HepG2 (cell line): ENCODE results near the gene LBX2. TPM values are rescaled to one million over a fixed set of nuclear protein-coding genes. Genes with fewer than 3 reads are reported as not detected.

ENCODE experiments used
- ATM ChIP-seq: fragments of 450-650 bp; IDR thresholded peaks from 2 replicates; pipeline ENCODE4 v1.7.1; 2017; ENCODE audit warnings: mild to moderate bottlenecking, borderline replicate concordance
- BORCS8-MEF2B ChIP-seq: sonication (generic); formaldehyde crosslinking; IDR thresholded peaks from 2 replicates; pipeline ENCODE4 v1.8.0; 2022; ENCODE audit warnings: mild to moderate bottlenecking, missing genetic modification reagents
- BRCA1 ChIP-seq: sonication (generic); formaldehyde crosslinking; IDR thresholded peaks from 2 replicates; pipeline ENCODE4 v1.4.0; 2020; ENCODE audit warnings: missing genetic modification reagents
- DRAP1 ChIP-seq: IDR thresholded peaks from 2 replicates; pipeline ENCODE4 v1.6.1; 2016; ENCODE audit warnings: missing genetic modification reagents, missing compliant biosample characterization
- FOXK1 ChIP-seq: sonication (generic); formaldehyde crosslinking; IDR thresholded peaks from 2 replicates; pipeline ENCODE4 v1.4.0; 2020; ENCODE audit warnings: low read depth, missing genetic modification reagents, borderline replicate concordance
- GABPA ChIP-seq, 2 experiments: IDR thresholded peaks; 2 replicates each; pipeline ENCODE4 v1.6.1; 2011 to 2016; ENCODE audit warnings: low read depth in 2 of 2, low read length in 1 of 2, missing biosample characterization in 1 of 2, missing genetic modification characterization in 1 of 2
- GZF1 ChIP-seq: sonication (generic); formaldehyde crosslinking; IDR thresholded peaks from 2 replicates; pipeline ENCODE4 v1.5.1; 2020; ENCODE audit warnings: mild to moderate bottlenecking, missing genetic modification reagents
- JUN ChIP-seq: sonication (generic); formaldehyde crosslinking; IDR thresholded peaks from 2 replicates; pipeline ENCODE4 v1.4.0; 2020; ENCODE audit warnings: mild to moderate bottlenecking, missing genetic modification reagents
- MYC ChIP-seq: sonication (generic); formaldehyde crosslinking; IDR thresholded peaks from 2 replicates; pipeline ENCODE4 v1.9.0; 2021; ENCODE audit warnings: missing genetic modification reagents, borderline replicate concordance
- PBX2 ChIP-seq: IDR thresholded peaks from 2 replicates; pipeline ENCODE4 v1.6.1; 2016; ENCODE audit warnings: control low read depth
- REPIN1 ChIP-seq: sonication (generic); formaldehyde crosslinking; IDR thresholded peaks from 2 replicates; pipeline ENCODE4 v1.8.0; 2022; ENCODE audit warnings: missing genetic modification reagents, low read depth, mild to moderate bottlenecking, borderline replicate concordance
- SNAPC2 ChIP-seq: sonication (generic); formaldehyde crosslinking; IDR thresholded peaks from 2 replicates; pipeline ENCODE4 v1.8.1; 2022; ENCODE audit warnings: mild to moderate bottlenecking, missing genetic modification reagents
- TBX3 ChIP-seq: fragments of 450-650 bp; IDR thresholded peaks from 2 replicates; pipeline ENCODE4 v1.6.1; 2017; ENCODE audit warnings: antibody characterized with exemption, mild to moderate bottlenecking, inconsistent platforms, borderline replicate concordance
- YY1 ChIP-seq: IDR thresholded peaks from 2 replicates; pipeline ENCODE4 v1.6.1; 2011; ENCODE audit warnings: low read length, low read depth, moderate library complexity, mild to moderate bottlenecking; ENCODE audit not compliant: insufficient read depth, insufficient replicate concordance
- ZNF275 ChIP-seq: sonication (generic); formaldehyde crosslinking; IDR thresholded peaks from 2 replicates; pipeline ENCODE4 v1.8.0; 2022; ENCODE audit warnings: missing genetic modification reagents, mild to moderate bottlenecking, inconsistent platforms, borderline replicate concordance
- ZNF547 ChIP-seq: sonication (generic); formaldehyde crosslinking; IDR thresholded peaks from 2 replicates; pipeline ENCODE4 v1.5.1; 2020; ENCODE audit warnings: mild to moderate bottlenecking, missing genetic modification reagents
- ZNF558 ChIP-seq: sonication (generic); formaldehyde crosslinking; IDR thresholded peaks from 2 replicates; pipeline ENCODE4 v1.9.0; 2022; ENCODE audit warnings: mild to moderate bottlenecking, missing genetic modification reagents, borderline replicate concordance
- ZNF703 ChIP-seq: sonication (generic); formaldehyde crosslinking; IDR thresholded peaks from 2 replicates; pipeline ENCODE4 v1.5.1; 2020; ENCODE audit warnings: missing genetic modification reagents, mild to moderate bottlenecking, moderate library complexity, borderline replicate concordance
- polyA plus RNA-seq, 8 experiments: library from polyadenylated mRNA; depleted of rRNA in 3 of 8; stranded (reverse) in 7 of 8; unstranded in 1 of 8; fragments of >200 nt; fragmentation: Illumina TruSeq in 4 of 8; extraction: Trizol in 4 of 8; gene quantifications; 2 replicates each; pipeline versions ENCODE4 v1.2.1 to v1.2.3, GENCODE V29; 2011 to 2016; ENCODE audit warnings: low read depth in 4 of 8, missing spikeins in 1 of 8, mixed read lengths in 1 of 8; ENCODE audit not compliant: insufficient read depth in 1 of 8
- total RNA-seq, 5 experiments: library from RNA; depleted of rRNA; stranded (reverse); fragments of >200 nt; fragmentation: Illumina TruSeq; extraction: Trizol; gene quantifications; 2 replicates each; pipeline ENCODE4 v1.2.3, GENCODE V29; 2016; ENCODE audit warnings: low read depth in 1 of 5
- TF ChIP-seq, protein P1 (sequence below): sonication (generic); formaldehyde crosslinking; IDR thresholded peaks from 2 replicates; pipeline ENCODE4 v1.4.0; 2020; ENCODE audit warnings: mild to moderate bottlenecking, missing genetic modification reagents
- TF ChIP-seq, protein P2 (sequence below), 2 experiments: sonication (generic) in 1 of 2; formaldehyde crosslinking in 1 of 2; IDR thresholded peaks; 2 replicates each; pipeline versions ENCODE4 v1.5.1 to v1.6.1; 2011 to 2020; ENCODE audit warnings: borderline replicate concordance in 1 of 2, low read depth in 1 of 2, low read length in 1 of 2, mild to moderate bottlenecking in 1 of 2, missing genetic modification reagents in 1 of 2, moderate library complexity in 1 of 2

The LBX2 gene
- total and polyA plus RNA-seq, 2 of the 13 experiments (the other 11 are each of a cell fraction or from before 2014, with no cell fraction given): 6.4 to 8.1 TPM

- no peak for TF ChIP-seq ATM
- peak; percentile 76 for TF ChIP-seq FOXK1 (CRISPR knock-in tag)
- TF ChIP-seq ZNF703 (CRISPR knock-in tag): peak; percentile 48; the same call in 1 of the 2 replicates
- TF ChIP-seq, protein P1, sequence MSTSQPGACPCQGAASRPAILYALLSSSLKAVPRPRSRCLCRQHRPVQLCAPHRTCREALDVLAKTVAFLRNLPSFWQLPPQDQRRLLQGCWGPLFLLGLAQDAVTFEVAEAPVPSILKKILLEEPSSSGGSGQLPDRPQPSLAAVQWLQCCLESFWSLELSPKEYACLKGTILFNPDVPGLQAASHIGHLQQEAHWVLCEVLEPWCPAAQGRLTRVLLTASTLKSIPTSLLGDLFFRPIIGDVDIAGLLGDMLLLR (CRISPR knock-in tag): peak; percentile 67; the same call in 1 of the 2 replicates
- peak; percentile 73 for TF ChIP-seq ZNF547 (CRISPR knock-in tag)
- peak; percentile 71; the same call in 1 of the 2 replicates for TF ChIP-seq BORCS8-MEF2B (CRISPR knock-in tag)
- peak; percentile 88 for TF ChIP-seq REPIN1 (CRISPR knock-in tag)
- 0 out of 2 replicates have a peak, but pooled peaks have one; percentile 59 for TF ChIP-seq GZF1 (CRISPR knock-in tag)
- peak; percentile 99 for TF ChIP-seq YY1
- TF ChIP-seq, protein P2, sequence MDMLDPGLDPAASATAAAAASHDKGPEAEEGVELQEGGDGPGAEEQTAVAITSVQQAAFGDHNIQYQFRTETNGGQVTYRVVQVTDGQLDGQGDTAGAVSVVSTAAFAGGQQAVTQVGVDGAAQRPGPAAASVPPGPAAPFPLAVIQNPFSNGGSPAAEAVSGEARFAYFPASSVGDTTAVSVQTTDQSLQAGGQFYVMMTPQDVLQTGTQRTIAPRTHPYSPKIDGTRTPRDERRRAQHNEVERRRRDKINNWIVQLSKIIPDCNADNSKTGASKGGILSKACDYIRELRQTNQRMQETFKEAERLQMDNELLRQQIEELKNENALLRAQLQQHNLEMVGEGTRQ (IDR thresholded peaks at IDR 0.05; ENCODE audit: low read depth, low read length): no peak
- TF ChIP-seq, protein P2 (CRISPR knock-in tag; IDR thresholded peaks at IDR 0.05; ENCODE audit: borderline replicate concordance): no peak
- TF ChIP-seq DRAP1 (CRISPR knock-in tag): peak; percentile 78
- 0 out of 2 replicates have a peak, but pooled peaks have one; percentile 48 for TF ChIP-seq TBX3
- TF ChIP-seq SNAPC2: no peak
- TF ChIP-seq MYC (CRISPR knock-in tag): peak; percentile 84
- TF ChIP-seq JUN (CRISPR knock-in tag): peak; percentile 49; the same call in 1 of the 2 replicates
- TF ChIP-seq GABPA (IDR thresholded peaks at IDR 0.05; ENCODE audit: low read depth, low read length): peak; percentile 87
- TF ChIP-seq GABPA (CRISPR knock-in tag; IDR thresholded peaks at IDR 0.05; ENCODE audit: low read depth): peak; percentile 93
- no peak for TF ChIP-seq PBX2
- TF ChIP-seq BRCA1 (CRISPR knock-in tag): peak; percentile 67; the same call in 1 of the 2 replicates
- TF ChIP-seq ZNF558 (CRISPR knock-in tag): peak; percentile 87; the same call in 1 of the 2 replicates
- TF ChIP-seq ZNF275 (CRISPR knock-in tag): peak; percentile 90
These were observed 30.2 kb upstream of the LBX2 start, which contains the start of the genes AUP1 and HTRA2 (continued) for GRCh38 chr2:74529357-74530238.
